Measurements from ENCODE around the gene TEX11.

TEX11 gene

DNA sequence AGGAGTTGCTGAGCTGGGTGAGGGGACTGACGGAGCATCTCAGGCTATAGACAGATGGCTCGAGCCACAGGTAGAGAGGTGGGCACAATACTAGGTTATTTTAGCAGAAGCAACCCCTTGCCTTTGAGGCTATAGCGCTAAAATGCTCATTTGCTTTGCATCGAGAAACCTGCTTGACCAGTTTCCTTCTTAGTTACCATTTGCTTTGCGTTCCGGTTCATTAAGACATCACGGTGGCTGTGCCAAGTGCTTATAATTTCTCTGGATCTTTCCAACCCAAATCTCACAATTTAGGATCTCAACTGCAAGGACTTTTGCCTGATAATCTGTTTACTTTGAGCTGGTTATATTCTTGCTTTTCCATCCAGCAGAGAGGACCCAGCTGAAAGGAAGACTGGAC is 423.0 kb downstream of the TEX11 start:
- no peak for DNase-seq

DNA sequence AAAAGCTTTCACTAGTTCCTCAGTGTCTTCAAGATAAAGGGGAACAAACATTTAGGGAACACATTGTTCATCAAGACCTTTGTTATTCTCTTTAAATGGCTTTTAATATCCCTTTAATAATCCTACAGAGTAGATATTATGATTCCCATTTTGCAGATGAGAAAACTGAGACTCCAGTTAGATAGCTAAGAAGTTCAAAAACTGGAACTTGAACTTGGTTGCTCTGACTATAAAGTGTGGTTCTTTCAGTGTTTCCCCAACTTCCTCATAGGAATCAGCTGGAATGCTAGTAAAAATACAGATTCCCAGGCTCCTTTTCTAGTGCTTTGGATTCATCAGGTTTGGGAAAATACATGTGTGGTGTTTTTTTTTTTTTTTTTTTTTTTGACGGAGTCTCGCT is 426.2 kb downstream of the TEX11 start:
- DNase-seq: no peak

GRCh38 chrX:70481471-70482270 is 426.8 kb downstream of the TEX11 start:
- DNase-seq: no peak

DNA sequence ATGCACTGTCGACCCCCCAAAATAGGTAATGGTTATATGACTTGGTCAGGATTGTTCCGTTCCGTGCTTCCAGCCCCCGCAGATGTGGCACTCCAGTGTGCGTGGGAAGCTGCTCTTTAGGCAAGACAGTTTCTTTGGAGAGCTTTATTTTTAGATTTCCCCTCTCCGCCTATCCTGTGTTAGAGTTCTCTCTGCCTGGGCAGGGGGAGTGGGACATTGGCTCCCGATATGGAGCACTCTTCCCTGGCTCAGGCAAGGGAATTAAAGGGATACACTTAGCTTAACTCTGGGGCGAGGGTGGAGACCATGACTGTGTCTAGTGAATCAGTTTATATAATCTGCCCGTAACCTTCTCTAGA is 427.9 kb downstream of the TEX11 start:
- no peak for DNase-seq

DNA sequence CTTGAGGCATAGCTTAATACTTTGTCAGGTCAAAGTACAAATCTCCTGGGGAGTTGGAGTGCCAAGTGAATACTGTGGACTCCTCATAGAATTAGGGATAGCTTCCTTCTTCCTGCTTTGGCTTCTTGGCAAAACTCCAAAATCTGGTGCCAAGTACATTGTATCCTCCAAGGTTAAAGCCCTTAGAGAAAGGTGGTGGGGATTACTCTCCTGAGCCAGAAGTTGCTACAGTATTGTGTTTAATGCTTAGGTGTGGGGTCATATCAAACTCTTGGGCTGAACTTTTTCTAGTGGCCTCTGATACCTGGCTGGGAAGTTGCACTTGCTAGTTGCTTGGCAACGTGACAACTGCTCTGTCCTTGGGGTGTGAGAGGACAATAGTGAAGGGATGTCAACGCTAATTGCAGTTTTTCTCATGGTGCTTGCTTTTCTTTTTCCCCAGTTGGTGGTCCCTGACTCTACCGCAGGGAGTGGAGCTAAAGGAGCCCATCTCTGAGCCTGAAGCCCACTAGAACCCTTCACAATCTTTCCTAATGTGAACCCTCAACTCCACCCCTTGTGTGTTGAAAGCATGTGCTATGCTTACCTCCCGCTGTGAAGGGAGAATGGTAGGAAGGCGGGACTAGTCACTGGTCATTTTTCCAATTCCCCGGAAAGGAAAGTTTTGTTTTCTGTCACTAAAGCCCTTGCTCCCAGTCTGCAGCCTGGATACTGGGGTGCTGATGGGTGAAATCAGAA is 428.4 kb downstream of the TEX11 start:
- no peak for DNase-seq

- no peak for DNase-seq
Observed at GRCh38 chrX:70479247-70479921, 429.1 kb downstream of the TEX11 start.

Measured in right hindlimb (tissue), 1 donor.